HepG2 (cell line): Measurements from ENCODE around the gene C16orf95. TPM values are rescaled to one million over a fixed set of nuclear protein-coding genes. Genes with fewer than 3 reads are reported as not detected.

ENCODE experiments used
- DNMT1 ChIP-seq: sonication (generic); formaldehyde crosslinking; IDR thresholded peaks from 2 replicates; pipeline ENCODE4 v1.5.1; 2020; ENCODE audit warnings: mild to moderate bottlenecking, missing genetic modification reagents
- GABPB1 ChIP-seq: IDR thresholded peaks from 2 replicates; pipeline ENCODE4 v1.6.1; 2016; ENCODE audit warnings: mild to moderate bottlenecking, missing genetic modification reagents, moderate library complexity, missing compliant biosample characterization
- NRL ChIP-seq: sonication (generic); formaldehyde crosslinking; IDR thresholded peaks from 2 replicates; pipeline ENCODE4 v1.5.0; 2020; ENCODE audit warnings: missing genetic modification reagents, mild to moderate bottlenecking, moderate library complexity, borderline replicate concordance
- SAP130 ChIP-seq: IDR thresholded peaks from 2 replicates; pipeline ENCODE4 v1.6.1; 2016; ENCODE audit warnings: low read depth
- SMAD1 ChIP-seq: sonication (generic); formaldehyde crosslinking; IDR thresholded peaks from 2 replicates; pipeline ENCODE4 v1.4.0; 2020; ENCODE audit warnings: missing genetic modification reagents, low read depth, mild to moderate bottlenecking, borderline replicate concordance
- ZBTB7A ChIP-seq: sonication (generic); formaldehyde crosslinking; IDR thresholded peaks from 2 replicates; pipeline ENCODE4 v1.8.0; 2022; ENCODE audit warnings: mild to moderate bottlenecking, missing genetic modification reagents
- ZC3H13 ChIP-seq: sonication (generic); formaldehyde crosslinking; IDR thresholded peaks from 2 replicates; pipeline ENCODE4 v1.8.1; 2023; ENCODE audit warnings: mild to moderate bottlenecking, missing genetic modification reagents, moderate library complexity
- ZSCAN31 ChIP-seq: sonication (generic); formaldehyde crosslinking; IDR thresholded peaks from 2 replicates; pipeline ENCODE4 v1.5.0; 2020; ENCODE audit warnings: low read depth, mild to moderate bottlenecking, missing genetic modification reagents
- polyA plus RNA-seq, 8 experiments: library from polyadenylated mRNA; depleted of rRNA in 3 of 8; stranded (reverse) in 7 of 8; unstranded in 1 of 8; fragments of >200 nt; fragmentation: Illumina TruSeq in 4 of 8; extraction: Trizol in 4 of 8; gene quantifications; 2 replicates each; pipeline versions ENCODE4 v1.2.1 to v1.2.3, GENCODE V29; 2011 to 2016; ENCODE audit warnings: low read depth in 4 of 8, missing spikeins in 1 of 8, mixed read lengths in 1 of 8; ENCODE audit not compliant: insufficient read depth in 1 of 8
- total RNA-seq, 5 experiments: library from RNA; depleted of rRNA; stranded (reverse); fragments of >200 nt; fragmentation: Illumina TruSeq; extraction: Trizol; gene quantifications; 2 replicates each; pipeline ENCODE4 v1.2.3, GENCODE V29; 2016; ENCODE audit warnings: low read depth in 1 of 5
- TF ChIP-seq, protein P1 (sequence below), 2 experiments: fragments of 450-650 bp in 1 of 2; sonication (generic) in 1 of 2; formaldehyde crosslinking in 1 of 2; IDR thresholded peaks; 2 replicates each; pipeline versions ENCODE4 v1.6.1 to v1.8.0; 2016 to 2022; ENCODE audit warnings: antibody characterized with exemption in 1 of 2, mild to moderate bottlenecking in 1 of 2, missing genetic modification reagents in 1 of 2
- TF ChIP-seq, protein P2 (sequence below): IDR thresholded peaks from 2 replicates; pipeline ENCODE4 v1.6.1; 2016; ENCODE audit warnings: missing genetic modification reagents, missing compliant biosample characterization
- TF ChIP-seq, protein P3 (sequence below): sonication (generic); formaldehyde crosslinking; IDR thresholded peaks from 2 replicates; pipeline ENCODE4 v1.5.0; 2020; ENCODE audit warnings: mild to moderate bottlenecking, missing genetic modification reagents
- TF ChIP-seq, protein P4 (sequence below): sonication (generic); formaldehyde crosslinking; IDR thresholded peaks from 2 replicates; pipeline ENCODE4 v1.5.0; 2020; ENCODE audit warnings: mild to moderate bottlenecking, missing genetic modification reagents

Gene C16orf95
- total and polyA plus RNA-seq, 2 of the 13 experiments (the other 11 are each of a cell fraction or from before 2014, with no cell fraction given) = 2.8 to 8.6 TPM

DNA sequence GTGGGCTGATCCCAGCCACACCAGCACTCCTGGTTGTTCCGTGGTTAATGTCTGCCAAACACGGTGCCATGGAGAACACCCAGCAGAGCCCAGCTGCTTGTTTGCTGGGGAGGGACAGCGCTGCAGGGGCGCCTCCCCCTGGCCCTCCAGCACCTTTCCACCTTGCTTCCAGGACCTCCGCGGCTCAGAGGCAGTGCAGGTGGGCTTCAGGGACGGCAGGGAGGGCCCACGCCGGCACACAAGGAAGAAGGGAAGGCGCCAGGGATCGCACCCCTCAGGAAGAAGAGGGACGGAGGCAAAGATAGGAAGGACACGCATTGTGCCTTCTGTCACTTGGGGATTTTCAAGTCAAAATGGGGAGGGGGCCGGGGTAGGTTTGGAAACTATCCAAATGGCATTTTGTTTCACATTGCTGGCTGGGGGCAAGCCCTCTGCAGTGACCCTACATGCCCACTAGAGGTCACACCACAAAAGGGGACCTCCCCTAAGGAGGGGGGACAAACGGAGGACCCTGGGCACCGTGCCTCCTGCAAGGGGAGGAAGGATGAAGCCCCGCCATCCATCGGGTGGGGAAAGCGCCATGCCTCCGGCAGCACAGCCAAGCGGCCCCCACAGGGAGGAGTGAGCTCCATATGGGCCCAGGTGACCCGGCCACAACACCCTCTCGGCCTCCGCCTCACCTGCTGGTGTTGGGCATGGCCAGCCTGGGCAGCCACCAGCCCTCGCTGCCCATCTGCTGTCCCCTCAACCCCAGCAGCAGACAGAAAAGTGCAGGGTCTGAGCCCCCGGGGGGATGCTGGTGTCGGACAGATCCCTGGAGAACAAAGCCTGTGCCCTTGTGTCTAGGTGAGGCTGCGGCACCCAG lies 7.5 kb upstream of the C16orf95 start (continued):
- TF ChIP-seq, protein P1, sequence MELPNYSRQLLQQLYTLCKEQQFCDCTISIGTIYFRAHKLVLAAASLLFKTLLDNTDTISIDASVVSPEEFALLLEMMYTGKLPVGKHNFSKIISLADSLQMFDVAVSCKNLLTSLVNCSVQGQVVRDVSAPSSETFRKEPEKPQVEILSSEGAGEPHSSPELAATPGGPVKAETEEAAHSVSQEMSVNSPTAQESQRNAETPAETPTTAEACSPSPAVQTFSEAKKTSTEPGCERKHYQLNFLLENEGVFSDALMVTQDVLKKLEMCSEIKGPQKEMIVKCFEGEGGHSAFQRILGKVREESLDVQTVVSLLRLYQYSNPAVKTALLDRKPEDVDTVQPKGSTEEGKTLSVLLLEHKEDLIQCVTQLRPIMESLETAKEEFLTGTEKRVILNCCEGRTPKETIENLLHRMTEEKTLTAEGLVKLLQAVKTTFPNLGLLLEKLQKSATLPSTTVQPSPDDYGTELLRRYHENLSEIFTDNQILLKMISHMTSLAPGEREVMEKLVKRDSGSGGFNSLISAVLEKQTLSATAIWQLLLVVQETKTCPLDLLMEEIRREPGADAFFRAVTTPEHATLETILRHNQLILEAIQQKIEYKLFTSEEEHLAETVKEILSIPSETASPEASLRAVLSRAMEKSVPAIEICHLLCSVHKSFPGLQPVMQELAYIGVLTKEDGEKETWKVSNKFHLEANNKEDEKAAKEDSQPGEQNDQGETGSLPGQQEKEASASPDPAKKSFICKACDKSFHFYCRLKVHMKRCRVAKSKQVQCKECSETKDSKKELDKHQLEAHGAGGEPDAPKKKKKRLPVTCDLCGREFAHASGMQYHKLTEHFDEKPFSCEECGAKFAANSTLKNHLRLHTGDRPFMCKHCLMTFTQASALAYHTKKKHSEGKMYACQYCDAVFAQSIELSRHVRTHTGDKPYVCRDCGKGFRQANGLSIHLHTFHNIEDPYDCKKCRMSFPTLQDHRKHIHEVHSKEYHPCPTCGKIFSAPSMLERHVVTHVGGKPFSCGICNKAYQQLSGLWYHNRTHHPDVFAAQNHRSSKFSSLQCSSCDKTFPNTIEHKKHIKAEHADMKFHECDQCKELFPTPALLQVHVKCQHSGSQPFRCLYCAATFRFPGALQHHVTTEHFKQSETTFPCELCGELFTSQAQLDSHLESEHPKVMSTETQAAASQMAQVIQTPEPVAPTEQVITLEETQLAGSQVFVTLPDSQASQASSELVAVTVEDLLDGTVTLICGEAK (IDR thresholded peaks at IDR 0.05) = no peak
- TF ChIP-seq, protein P1 (CRISPR knock-in tag; IDR thresholded peaks at IDR 0.05) = peak; percentile 49; the same call in 1 of the 2 replicates
- peak; percentile 35; the same call in 1 of the 2 replicates for TF ChIP-seq ZBTB7A (CRISPR knock-in tag)
- TF ChIP-seq DNMT1 (CRISPR knock-in tag) = 0 out of 2 replicates have a peak, but pooled peaks have one; percentile 83
- TF ChIP-seq SMAD1 (CRISPR knock-in tag) = no peak
- 0 out of 2 replicates have a peak, but pooled peaks have one; percentile 25 for TF ChIP-seq SAP130 (CRISPR knock-in tag)
- TF ChIP-seq, protein P2, sequence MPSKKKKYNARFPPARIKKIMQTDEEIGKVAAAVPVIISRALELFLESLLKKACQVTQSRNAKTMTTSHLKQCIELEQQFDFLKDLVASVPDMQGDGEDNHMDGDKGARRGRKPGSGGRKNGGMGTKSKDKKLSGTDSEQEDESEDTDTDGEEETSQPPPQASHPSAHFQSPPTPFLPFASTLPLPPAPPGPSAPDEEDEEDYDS = no peak
- TF ChIP-seq ZSCAN31 (CRISPR knock-in tag) = 0 out of 2 replicates have a peak, but pooled peaks have one; percentile 29
- TF ChIP-seq GABPB1 (CRISPR knock-in tag) = peak; percentile 45; the same call in 1 of the 2 replicates
- TF ChIP-seq NRL = peak; percentile 55; the same call in 1 of the 2 replicates
- 0 out of 2 replicates have a peak, but pooled peaks have one; percentile 38 for TF ChIP-seq ZC3H13 (CRISPR knock-in tag)
- TF ChIP-seq, protein P3, sequence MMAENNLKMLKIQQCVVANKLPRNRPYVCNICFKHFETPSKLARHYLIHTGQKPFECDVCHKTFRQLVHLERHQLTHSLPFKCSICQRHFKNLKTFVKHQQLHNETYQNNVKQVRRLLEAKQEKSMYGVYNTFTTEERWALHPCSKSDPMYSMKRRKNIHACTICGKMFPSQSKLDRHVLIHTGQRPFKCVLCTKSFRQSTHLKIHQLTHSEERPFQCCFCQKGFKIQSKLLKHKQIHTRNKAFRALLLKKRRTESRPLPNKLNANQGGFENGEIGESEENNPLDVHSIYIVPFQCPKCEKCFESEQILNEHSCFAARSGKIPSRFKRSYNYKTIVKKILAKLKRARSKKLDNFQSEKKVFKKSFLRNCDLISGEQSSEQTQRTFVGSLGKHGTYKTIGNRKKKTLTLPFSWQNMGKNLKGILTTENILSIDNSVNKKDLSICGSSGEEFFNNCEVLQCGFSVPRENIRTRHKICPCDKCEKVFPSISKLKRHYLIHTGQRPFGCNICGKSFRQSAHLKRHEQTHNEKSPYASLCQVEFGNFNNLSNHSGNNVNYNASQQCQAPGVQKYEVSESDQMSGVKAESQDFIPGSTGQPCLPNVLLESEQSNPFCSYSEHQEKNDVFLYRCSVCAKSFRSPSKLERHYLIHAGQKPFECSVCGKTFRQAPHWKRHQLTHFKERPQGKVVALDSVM (CRISPR knock-in tag) = peak; percentile 52; the same call in 1 of the 2 replicates
- TF ChIP-seq, protein P4, sequence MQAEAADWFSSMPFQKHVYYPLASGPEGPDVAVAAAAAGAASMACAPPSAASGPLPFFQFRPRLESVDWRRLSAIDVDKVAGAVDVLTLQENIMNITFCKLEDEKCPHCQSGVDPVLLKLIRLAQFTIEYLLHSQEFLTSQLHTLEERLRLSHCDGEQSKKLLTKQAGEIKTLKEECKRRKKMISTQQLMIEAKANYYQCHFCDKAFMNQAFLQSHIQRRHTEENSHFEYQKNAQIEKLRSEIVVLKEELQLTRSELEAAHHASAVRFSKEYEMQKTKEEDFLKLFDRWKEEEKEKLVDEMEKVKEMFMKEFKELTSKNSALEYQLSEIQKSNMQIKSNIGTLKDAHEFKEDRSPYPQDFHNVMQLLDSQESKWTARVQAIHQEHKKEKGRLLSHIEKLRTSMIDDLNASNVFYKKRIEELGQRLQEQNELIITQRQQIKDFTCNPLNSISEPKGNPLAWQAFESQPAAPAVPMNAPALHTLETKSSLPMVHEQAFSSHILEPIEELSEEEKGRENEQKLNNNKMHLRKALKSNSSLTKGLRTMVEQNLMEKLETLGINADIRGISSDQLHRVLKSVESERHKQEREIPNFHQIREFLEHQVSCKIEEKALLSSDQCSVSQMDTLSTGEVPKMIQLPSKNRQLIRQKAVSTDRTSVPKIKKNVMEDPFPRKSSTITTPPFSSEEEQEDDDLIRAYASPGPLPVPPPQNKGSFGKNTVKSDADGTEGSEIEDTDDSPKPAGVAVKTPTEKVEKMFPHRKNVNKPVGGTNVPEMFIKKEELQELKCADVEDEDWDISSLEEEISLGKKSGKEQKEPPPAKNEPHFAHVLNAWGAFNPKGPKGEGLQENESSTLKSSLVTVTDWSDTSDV (CRISPR knock-in tag) = 0 out of 2 replicates have a peak, but pooled peaks have one; percentile 57
